A549 (cell line): ENCODE measurements around the gene CIT.

ENCODE experiments used
- CEBPB ChIP-seq, 2 experiments: fragments of >200 bp in 1 of 2; sonication (Bioruptor Twin) in 1 of 2; formaldehyde crosslinking in 1 of 2; IDR thresholded peaks; 2 replicates each; pipeline ENCODE4 v1.6.1; 2012 to 2016
- EP300 ChIP-seq, 2 experiments: fragments of >200 bp; sonication (Bioruptor Twin); formaldehyde crosslinking; IDR thresholded peaks; 2 replicates in 1 of 2; 3 replicates in 1 of 2; pipeline ENCODE4 v1.6.1; 2016 to 2017
- HOXA7 ChIP-seq: fragments of 250-450 bp; sonication (Bioruptor Pico); IDR thresholded peaks from 2 replicates; pipeline ENCODE4 v1.5.0; 2020; ENCODE audit warnings: mild to moderate bottlenecking, moderate library complexity
- HOXB13 ChIP-seq: fragments of 250-450 bp; sonication (Bioruptor Pico); IDR thresholded peaks from 2 replicates; pipeline ENCODE4 v1.5.0; 2020; ENCODE audit warnings: low read depth, mild to moderate bottlenecking, moderate library complexity
- JUNB ChIP-seq: fragments of >200 bp; sonication (Bioruptor Twin); formaldehyde crosslinking; IDR thresholded peaks from 2 replicates; pipeline ENCODE4 v1.6.1; 2016
- KDM1A ChIP-seq: fragments of 200-600 bp; sonication (generic); IDR thresholded peaks from 2 replicates; pipeline ENCODE4 v1.6.1; 2016; ENCODE audit warnings: low read depth, mild to moderate bottlenecking
- POLR2A ChIP-seq: IDR thresholded peaks from 2 replicates; pipeline ENCODE4 v1.6.1; 2012; ENCODE audit warnings: mild to moderate bottlenecking, low read length
- RAD21 ChIP-seq, 2 experiments: fragments of >200 bp in 1 of 2; sonication (Bioruptor Twin) in 1 of 2; formaldehyde crosslinking in 1 of 2; IDR thresholded peaks in 1 of 2; conservative IDR thresholded peaks in 1 of 2; 2 replicates in 1 of 2; 3 replicates in 1 of 2; pipeline ENCODE4 v1.6.1; 2012 to 2018; ENCODE audit warnings: inconsistent platforms in 1 of 2
- RARB ChIP-seq: fragments of 250-450 bp; sonication (Bioruptor Pico); IDR thresholded peaks from 2 replicates; pipeline ENCODE4 v1.8.0; 2021; ENCODE audit warnings: mild to moderate bottlenecking, moderate library complexity
- TF ChIP-seq, protein P1 (sequence below): fragments of >200 bp; sonication (Bioruptor Twin); formaldehyde crosslinking; IDR thresholded peaks from 3 replicates; pipeline ENCODE4 v1.5.1; 2016
- TF ChIP-seq, protein P2 (sequence below): IDR thresholded peaks from 2 replicates; pipeline ENCODE4 v1.6.1; 2012
- TF ChIP-seq, protein P3 (sequence below): fragments of 200-600 bp; sonication (generic); IDR thresholded peaks from 2 replicates; pipeline ENCODE4 v1.6.1; 2016; ENCODE audit warnings: antibody characterized with exemption, mild to moderate bottlenecking, moderate library complexity

DNA sequence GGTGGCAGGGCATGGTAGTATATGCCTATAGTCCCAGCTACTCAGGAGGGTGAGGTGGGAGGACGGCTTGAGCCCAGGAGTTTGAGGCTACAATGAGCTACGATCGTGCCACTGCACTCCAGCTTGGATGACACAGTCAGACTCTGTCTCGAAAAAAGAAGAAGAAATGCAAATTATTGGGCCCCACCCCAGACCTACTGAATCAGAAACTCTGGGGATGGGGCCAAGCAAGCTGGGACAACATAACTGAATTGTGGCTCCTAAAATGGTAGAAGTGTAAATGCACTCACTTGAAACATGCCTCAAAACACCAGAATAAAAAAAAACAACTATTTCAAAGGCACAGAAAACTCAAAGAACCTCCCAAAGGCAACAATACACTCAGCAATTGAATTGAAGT is 37.0 kb downstream of the CIT start:
- TF ChIP-seq JUNB, result no peak
- TF ChIP-seq, protein P1, sequence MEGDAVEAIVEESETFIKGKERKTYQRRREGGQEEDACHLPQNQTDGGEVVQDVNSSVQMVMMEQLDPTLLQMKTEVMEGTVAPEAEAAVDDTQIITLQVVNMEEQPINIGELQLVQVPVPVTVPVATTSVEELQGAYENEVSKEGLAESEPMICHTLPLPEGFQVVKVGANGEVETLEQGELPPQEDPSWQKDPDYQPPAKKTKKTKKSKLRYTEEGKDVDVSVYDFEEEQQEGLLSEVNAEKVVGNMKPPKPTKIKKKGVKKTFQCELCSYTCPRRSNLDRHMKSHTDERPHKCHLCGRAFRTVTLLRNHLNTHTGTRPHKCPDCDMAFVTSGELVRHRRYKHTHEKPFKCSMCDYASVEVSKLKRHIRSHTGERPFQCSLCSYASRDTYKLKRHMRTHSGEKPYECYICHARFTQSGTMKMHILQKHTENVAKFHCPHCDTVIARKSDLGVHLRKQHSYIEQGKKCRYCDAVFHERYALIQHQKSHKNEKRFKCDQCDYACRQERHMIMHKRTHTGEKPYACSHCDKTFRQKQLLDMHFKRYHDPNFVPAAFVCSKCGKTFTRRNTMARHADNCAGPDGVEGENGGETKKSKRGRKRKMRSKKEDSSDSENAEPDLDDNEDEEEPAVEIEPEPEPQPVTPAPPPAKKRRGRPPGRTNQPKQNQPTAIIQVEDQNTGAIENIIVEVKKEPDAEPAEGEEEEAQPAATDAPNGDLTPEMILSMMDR, result no peak
- TF ChIP-seq, protein P2, sequence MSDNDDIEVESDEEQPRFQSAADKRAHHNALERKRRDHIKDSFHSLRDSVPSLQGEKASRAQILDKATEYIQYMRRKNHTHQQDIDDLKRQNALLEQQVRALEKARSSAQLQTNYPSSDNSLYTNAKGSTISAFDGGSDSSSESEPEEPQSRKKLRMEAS, result no peak
- no peak for TF ChIP-seq EP300 (IDR thresholded peaks at IDR 0.05)
- no peak for TF ChIP-seq RAD21 (conservative IDR thresholded peaks at IDR 0.05 in 1 of 2, IDR thresholded peaks at IDR 0.05 in 1 of 2)
- TF ChIP-seq RARB (CRISPR knock-in tag), result no peak
- TF ChIP-seq KDM1A, result no peak
- TF ChIP-seq HOXB13 (CRISPR knock-in tag), result no peak
- no peak for TF ChIP-seq HOXA7 (CRISPR knock-in tag)
- TF ChIP-seq, protein P3, sequence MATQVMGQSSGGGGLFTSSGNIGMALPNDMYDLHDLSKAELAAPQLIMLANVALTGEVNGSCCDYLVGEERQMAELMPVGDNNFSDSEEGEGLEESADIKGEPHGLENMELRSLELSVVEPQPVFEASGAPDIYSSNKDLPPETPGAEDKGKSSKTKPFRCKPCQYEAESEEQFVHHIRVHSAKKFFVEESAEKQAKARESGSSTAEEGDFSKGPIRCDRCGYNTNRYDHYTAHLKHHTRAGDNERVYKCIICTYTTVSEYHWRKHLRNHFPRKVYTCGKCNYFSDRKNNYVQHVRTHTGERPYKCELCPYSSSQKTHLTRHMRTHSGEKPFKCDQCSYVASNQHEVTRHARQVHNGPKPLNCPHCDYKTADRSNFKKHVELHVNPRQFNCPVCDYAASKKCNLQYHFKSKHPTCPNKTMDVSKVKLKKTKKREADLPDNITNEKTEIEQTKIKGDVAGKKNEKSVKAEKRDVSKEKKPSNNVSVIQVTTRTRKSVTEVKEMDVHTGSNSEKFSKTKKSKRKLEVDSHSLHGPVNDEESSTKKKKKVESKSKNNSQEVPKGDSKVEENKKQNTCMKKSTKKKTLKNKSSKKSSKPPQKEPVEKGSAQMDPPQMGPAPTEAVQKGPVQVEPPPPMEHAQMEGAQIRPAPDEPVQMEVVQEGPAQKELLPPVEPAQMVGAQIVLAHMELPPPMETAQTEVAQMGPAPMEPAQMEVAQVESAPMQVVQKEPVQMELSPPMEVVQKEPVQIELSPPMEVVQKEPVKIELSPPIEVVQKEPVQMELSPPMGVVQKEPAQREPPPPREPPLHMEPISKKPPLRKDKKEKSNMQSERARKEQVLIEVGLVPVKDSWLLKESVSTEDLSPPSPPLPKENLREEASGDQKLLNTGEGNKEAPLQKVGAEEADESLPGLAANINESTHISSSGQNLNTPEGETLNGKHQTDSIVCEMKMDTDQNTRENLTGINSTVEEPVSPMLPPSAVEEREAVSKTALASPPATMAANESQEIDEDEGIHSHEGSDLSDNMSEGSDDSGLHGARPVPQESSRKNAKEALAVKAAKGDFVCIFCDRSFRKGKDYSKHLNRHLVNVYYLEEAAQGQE, result no peak
- TF ChIP-seq CEBPB (IDR thresholded peaks at IDR 0.05), result no peak
- no peak for TF ChIP-seq POLR2A
